Nephron progenitor cell (in vitro differentiated cells): ENCODE measurements around the gene PRRT1B.

Experiments
- DNase-seq: peaks from one replicate; pipeline ENCODE4 v3.0.0; 2021
- H3K27ac Mint-ChIP-seq: 2 replicates; pipeline ENCODE4 v1.8.0; 2021; ENCODE audit warnings: mild to moderate bottlenecking, moderate library complexity, mixed read lengths
- H3K27me3 Mint-ChIP-seq: 2 replicates; pipeline ENCODE4 v1.8.0; 2021; ENCODE audit warnings: mild to moderate bottlenecking, low read depth, mixed read lengths; ENCODE audit not compliant: poor library complexity
- H3K36me3 Mint-ChIP-seq: 2 replicates; pipeline ENCODE4 v1.8.0; 2021; ENCODE audit warnings: low read depth, mixed read lengths
- H3K4me1 Mint-ChIP-seq: 2 replicates; pipeline ENCODE4 v1.8.0; 2021; ENCODE audit warnings: mixed read lengths
- H3K4me3 Mint-ChIP-seq: 2 replicates; pipeline ENCODE4 v1.8.0; 2021; ENCODE audit warnings: mild to moderate bottlenecking, moderate library complexity, mixed read lengths
- H3K9me3 Mint-ChIP-seq: 2 replicates; pipeline ENCODE4 v1.8.0; 2021; ENCODE audit warnings: mild to moderate bottlenecking, moderate library complexity, mixed read lengths
- TF ChIP-seq, protein P1 (sequence below): fragments of 200-600 bp; sonication (generic); IDR thresholded peaks from 2 replicates; pipeline ENCODE4 v1.5.0; 2021; ENCODE audit warnings: antibody characterized with exemption

PRRT1B gene

DNA sequence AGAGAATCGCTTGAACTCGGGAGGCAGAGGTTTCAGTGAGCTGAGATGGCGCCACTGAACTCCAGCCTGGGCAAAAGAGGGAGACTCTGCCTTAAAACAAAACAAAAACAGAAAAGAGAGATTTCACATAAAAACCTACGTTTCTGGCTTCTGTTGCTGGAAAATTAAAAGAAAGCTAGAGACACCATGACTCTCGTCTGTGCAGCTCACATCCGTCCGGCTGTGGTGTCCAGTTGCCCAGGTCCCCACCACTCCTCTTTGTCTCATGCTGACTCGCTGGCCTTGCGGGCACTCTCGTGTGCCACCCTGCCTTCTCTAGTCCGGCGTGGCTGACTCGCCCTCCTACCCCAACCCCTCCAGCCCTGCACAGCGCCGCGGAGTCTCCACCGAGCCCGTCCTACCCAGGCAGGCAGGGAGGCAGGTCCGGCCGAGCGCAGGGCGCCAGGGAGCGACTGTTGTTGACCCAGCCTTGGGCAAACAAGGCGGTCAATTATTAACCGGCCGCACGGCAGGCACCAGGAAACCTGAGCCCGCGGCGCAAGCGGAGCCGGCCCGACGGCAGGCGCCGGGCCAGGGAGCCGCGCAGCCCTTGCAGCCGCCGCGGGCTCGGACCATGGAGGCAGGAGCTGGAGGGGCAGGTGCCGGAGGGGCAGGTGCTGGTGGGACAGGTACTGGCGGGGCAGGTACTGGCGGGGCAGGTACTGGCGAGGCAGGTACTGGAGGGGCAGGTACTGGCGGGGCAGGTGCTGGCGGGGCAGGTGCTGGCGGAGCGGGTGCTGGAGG lies at the start of gene PRRT1B:
Gene PRRT1B (plus strand): TSS at position 521 of the 783 bp plus-strand sequence. CDS start 93 bp downstream, at position 614.
- Mint-ChIP-seq H3K27me3 (peaks cover 14% of the 10 kb centered on the region), H3K4me3 (no peak within 1 kb of the TSS), H3K36me3 (peaks cover 11% of the 10 kb centered on the region), H3K4me1 (peaks cover 9% of the 10 kb centered on the region), H3K9me3 (peaks cover 71% of the 10 kb centered on the region), H3K27ac (no peak within 1 kb of the TSS)
- TF ChIP-seq, protein P1, sequence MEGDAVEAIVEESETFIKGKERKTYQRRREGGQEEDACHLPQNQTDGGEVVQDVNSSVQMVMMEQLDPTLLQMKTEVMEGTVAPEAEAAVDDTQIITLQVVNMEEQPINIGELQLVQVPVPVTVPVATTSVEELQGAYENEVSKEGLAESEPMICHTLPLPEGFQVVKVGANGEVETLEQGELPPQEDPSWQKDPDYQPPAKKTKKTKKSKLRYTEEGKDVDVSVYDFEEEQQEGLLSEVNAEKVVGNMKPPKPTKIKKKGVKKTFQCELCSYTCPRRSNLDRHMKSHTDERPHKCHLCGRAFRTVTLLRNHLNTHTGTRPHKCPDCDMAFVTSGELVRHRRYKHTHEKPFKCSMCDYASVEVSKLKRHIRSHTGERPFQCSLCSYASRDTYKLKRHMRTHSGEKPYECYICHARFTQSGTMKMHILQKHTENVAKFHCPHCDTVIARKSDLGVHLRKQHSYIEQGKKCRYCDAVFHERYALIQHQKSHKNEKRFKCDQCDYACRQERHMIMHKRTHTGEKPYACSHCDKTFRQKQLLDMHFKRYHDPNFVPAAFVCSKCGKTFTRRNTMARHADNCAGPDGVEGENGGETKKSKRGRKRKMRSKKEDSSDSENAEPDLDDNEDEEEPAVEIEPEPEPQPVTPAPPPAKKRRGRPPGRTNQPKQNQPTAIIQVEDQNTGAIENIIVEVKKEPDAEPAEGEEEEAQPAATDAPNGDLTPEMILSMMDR, result no peak
- DNase-seq, result no peak

DNA sequence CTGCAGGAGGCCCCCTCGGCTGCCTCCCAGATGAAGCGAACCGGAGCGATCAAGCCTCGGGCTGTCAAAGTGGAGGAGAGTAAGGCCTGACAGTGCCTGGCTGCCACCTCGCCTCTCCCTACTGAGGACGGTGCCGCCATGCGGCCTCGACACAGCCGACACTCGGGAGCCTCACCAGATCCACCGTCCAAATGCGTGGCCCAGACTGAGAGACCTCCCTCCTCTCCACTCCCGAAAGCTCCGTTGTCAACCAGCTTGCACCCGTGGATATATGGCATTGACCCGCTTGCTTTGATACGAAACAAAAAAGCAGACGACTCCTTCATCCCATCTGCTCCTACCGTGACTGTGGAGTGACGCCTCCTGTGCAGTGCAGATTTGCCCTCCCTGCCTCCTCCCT lies 49.5 kb upstream of the PRRT1B start:
- H3K9me3 Mint-ChIP-seq, result no peaks in the 10 kb centered on the region
- H3K27me3 Mint-ChIP-seq, result peaks cover 3% of the 10 kb centered on the region
- TF ChIP-seq, protein P1, result no peak
- peaks cover 21% of the 10 kb centered on the region for H3K4me1 Mint-ChIP-seq
- peaks cover 74% of the 10 kb centered on the region for H3K36me3 Mint-ChIP-seq
- H3K27ac Mint-ChIP-seq, result no peak overlapping the region
- no peak for DNase-seq
- no peak overlapping the region for H3K4me3 Mint-ChIP-seq

DNA sequence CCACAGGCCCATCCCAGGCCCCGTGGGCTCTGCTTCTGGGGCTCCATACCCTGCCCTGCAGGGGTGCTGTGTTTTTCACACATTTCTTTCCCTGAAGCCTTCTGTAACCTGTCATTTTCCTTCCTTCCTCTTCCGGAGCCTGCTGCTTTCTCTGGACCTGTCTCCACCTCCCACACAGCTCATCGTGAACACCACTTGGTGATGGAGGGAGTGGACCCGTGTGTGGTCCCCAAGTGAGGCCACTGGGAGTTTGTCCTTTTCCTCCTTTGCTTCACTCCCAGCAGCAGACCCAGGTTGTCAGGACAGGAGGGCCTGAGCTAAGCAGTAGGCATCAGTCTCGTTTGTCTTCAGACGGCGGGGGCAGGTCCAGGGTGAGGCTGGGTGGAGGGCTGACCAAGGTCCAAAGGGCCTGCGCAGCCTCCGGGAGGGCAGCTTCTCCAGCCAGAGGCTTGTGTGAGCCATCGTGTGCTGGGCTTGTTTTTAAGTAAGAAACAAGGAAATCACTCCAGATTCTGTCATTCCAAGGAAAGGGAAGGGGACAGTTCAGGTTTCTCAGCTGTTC lies 48.4 kb upstream of the PRRT1B start:
- no peak for DNase-seq
- no peaks in the 10 kb centered on the region for H3K9me3 Mint-ChIP-seq
- H3K27ac Mint-ChIP-seq, result peak overlapping the region; percentile 95
- H3K27me3 Mint-ChIP-seq, result peaks cover 3% of the 10 kb centered on the region
- H3K36me3 Mint-ChIP-seq, result peaks cover 71% of the 10 kb centered on the region
- TF ChIP-seq, protein P1, result no peak
- H3K4me3 Mint-ChIP-seq, result no peak overlapping the region
- H3K4me1 Mint-ChIP-seq, result peaks cover 28% of the 10 kb centered on the region

DNA sequence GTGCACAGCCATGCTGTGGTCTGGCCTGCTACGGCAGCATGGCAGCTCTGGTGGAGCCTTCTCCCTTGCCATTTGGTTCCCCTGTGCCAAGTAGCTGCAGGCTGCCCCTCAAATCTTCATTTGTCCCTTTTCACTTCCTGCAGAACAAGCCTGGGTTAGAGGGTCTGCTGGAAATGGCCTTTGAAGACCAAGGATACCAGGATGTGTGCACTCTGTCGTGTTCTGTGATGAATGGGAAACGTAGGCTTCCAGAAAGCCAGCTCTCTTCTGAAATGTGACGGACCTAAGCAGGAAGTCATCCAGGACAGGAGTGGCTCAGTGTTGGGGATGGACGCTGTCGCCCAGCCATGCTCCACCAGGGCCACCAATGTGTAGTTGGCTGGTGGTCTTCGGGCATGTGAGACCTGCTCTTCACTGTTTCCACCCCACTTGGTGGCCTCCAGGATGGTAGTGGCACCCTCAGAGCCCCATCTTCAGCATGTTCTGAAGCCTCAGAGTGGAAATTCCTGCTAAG lies 46.0 kb upstream of the PRRT1B start:
- peaks cover 39% of the 10 kb centered on the region for H3K4me1 Mint-ChIP-seq
- no peak overlapping the region for H3K4me3 Mint-ChIP-seq
- no peaks in the 10 kb centered on the region for H3K9me3 Mint-ChIP-seq
- peaks cover 51% of the 10 kb centered on the region for H3K36me3 Mint-ChIP-seq
- TF ChIP-seq, protein P1, result no peak
- no peak for DNase-seq
- H3K27ac Mint-ChIP-seq, result peak overlapping the region; percentile 88
- peaks cover 3% of the 10 kb centered on the region for H3K27me3 Mint-ChIP-seq

DNA sequence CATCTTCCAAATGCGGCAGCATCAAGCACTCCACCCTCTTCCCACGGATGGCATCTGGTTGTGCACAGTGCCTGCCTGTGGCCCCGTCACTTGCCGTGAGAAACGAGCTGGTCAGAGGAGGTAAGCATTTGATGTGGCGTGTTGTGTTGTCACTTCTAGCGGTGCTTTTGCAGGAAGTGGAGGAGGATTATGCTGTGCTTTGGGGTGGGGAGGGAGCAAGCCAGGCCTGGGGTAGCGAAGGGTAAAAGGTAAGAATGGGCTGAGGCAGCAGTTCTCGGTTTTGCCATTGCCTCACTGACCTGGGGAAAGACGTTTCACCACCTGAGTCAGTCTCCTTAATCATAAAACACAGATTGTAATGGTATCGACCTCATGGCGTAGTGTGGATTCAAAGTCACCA lies 44.9 kb upstream of the PRRT1B start:
- TF ChIP-seq, protein P1, result no peak
- no peak for DNase-seq
- Mint-ChIP-seq H3K9me3 (no peaks in the 10 kb centered on the region), H3K27me3 (peaks cover 3% of the 10 kb centered on the region), H3K4me1 (peaks cover 48% of the 10 kb centered on the region), H3K27ac (peak overlapping the region; percentile 86), H3K36me3 (peaks cover 47% of the 10 kb centered on the region), H3K4me3 (no peak overlapping the region)
